ENCODE measurements around the gene PSTPIP1. TPM values are rescaled to one million over a fixed set of nuclear protein-coding genes. Genes with fewer than 3 reads are reported as not detected.
A peak's percentile ranks its signal among the peaks of the same experiment; 100 is the strongest.

The PSTPIP1 gene
- total RNA-seq, 1 donor from 2014 or later, result 16.0 TPM

DNA sequence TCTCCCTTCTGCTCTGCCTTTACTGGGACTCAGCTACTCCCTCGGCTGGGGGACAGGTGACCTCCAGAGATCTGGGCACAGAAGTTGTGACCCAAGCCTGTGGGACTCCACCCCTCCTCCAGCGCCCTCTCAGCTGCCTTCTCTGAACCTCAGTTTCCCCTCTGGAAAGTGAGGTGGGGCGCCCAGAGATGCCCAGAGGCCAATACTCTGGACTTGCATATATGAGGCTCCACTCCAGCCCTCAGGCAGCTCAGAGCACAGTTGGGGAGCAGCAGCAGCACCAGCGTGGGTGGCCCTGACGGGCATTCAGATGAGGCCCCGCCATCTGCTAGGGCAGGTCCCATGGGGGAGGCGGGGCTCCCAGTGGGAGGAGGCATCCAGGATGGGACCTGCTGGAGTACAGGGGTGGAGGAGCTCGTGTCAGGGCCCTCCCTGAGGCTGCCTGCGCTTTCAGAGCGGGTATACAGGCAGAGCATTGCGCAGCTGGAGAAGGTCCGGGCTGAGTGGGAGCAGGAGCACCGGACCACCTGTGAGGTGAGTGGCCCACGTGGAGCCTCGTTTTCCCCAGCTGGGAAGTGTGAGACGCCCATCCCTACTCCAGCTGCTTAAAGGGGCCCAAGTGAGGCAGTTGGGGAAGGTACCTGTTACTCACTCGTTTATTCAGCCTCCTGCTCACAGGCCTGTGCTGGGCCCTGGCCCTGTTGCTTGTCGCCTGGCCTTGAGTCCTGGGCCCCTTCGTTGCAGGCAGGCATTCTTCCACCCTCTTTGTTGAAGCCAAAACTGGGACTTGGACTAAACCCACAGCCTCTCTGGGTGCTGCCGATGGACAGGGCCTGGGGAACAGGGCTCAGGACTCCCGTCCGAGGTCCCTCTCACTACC lies 35.4 kb downstream of the PSTPIP1 start:
- Histone ChIP-seq H3K36me3 (no peaks in the 10 kb centered on the region), H3K4me3 (no peak overlapping the region), H3K4me1 (no peaks in the 10 kb centered on the region), H3K27me3 (no peaks in the 10 kb centered on the region), H3K27ac (no peak overlapping the region), H3K9me3 (no peaks in the 10 kb centered on the region)
- DNase-seq (peak; percentile 70), ATAC-seq (peak; percentile 2)
- TF ChIP-seq, protein P1, sequence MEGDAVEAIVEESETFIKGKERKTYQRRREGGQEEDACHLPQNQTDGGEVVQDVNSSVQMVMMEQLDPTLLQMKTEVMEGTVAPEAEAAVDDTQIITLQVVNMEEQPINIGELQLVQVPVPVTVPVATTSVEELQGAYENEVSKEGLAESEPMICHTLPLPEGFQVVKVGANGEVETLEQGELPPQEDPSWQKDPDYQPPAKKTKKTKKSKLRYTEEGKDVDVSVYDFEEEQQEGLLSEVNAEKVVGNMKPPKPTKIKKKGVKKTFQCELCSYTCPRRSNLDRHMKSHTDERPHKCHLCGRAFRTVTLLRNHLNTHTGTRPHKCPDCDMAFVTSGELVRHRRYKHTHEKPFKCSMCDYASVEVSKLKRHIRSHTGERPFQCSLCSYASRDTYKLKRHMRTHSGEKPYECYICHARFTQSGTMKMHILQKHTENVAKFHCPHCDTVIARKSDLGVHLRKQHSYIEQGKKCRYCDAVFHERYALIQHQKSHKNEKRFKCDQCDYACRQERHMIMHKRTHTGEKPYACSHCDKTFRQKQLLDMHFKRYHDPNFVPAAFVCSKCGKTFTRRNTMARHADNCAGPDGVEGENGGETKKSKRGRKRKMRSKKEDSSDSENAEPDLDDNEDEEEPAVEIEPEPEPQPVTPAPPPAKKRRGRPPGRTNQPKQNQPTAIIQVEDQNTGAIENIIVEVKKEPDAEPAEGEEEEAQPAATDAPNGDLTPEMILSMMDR (IDR thresholded peaks at IDR 0.05), result no peak
- intact Hi-C loops (cut with DNase I), result loop anchor here (10.0 kb wide), 1 partner anchor 515 kb away; no protein-coding TSS in a partner anchor

DNA sequence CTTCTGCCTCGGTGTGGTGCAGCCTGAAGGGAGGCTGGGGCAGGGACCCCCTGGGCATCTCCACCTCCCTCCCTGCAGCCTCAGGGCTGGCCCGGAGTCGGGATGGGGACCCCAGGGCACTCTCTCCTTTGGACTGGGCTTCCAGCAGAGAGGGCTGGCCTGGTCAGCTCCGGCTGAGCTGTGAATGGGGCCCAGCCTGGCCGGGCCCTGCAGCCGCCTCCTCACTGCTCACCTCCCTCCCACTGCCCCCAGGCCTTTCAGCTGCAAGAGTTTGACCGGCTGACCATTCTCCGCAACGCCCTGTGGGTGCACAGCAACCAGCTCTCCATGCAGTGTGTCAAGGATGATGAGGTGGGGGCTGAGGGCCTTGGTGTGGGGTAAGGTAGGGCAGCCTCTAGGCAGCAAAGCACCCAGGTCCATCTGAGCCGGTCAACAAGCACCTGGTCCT lies 36.0 kb downstream of the PSTPIP1 start:
- Histone ChIP-seq H3K27me3 (no peaks in the 10 kb centered on the region), H3K4me1 (no peaks in the 10 kb centered on the region), H3K27ac (no peak overlapping the region), H3K36me3 (no peaks in the 10 kb centered on the region), H3K9me3 (no peaks in the 10 kb centered on the region), H3K4me3 (no peak overlapping the region)
- peak; percentile 65 for DNase-seq
- no peak for ATAC-seq
- intact Hi-C loops (cut with DNase I), result loop anchor here (10.0 kb wide), 1 partner anchor 514 kb away; no protein-coding TSS in a partner anchor
- TF ChIP-seq, protein P1 (IDR thresholded peaks at IDR 0.05), result no peak

DNA sequence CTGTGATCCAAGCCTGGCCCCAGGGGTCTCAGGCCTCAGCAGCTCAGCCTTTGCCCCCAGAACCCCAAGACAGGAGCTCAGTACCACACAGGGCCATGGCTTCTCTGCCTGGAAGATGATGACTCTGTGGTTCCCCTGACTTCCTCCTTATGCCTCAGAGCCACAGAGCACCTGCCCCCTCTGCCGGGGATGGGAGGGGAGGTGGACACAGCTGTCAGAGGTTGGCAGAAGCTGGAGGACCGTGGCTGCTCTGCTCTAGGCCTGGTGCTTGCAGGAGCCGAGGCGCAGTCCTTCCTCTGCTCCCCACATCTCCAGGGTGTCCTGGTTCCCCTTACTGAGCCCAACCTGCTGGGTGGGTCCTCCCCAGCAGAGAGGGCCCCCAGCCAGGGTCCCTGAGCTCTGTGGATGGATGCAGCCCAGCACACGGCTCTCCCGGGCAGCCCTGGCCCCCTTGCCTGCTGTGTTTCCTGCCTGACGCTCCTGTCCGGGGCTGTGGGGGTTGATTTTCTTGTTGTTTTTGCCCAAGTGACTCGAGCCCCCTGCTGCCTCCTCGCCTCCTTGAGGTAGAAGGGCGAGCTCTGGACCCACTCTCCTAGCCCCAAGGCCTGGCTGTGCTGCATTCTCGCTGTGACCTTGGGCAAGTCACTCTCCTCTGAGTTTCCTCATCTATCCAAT lies 36.6 kb downstream of the PSTPIP1 start:
- Histone ChIP-seq H3K27ac (no peak overlapping the region), H3K36me3 (no peaks in the 10 kb centered on the region), H3K27me3 (no peaks in the 10 kb centered on the region), H3K4me3 (no peak overlapping the region), H3K4me1 (no peaks in the 10 kb centered on the region), H3K9me3 (no peaks in the 10 kb centered on the region)
- intact Hi-C loops (cut with DNase I), result loop anchor here (10.0 kb wide), 1 partner anchor 513 kb away; no protein-coding TSS in a partner anchor
- ATAC-seq (peak; percentile 4), DNase-seq (peak; percentile 68)
- TF ChIP-seq, protein P1 (IDR thresholded peaks at IDR 0.05), result peak; percentile 5

DNA sequence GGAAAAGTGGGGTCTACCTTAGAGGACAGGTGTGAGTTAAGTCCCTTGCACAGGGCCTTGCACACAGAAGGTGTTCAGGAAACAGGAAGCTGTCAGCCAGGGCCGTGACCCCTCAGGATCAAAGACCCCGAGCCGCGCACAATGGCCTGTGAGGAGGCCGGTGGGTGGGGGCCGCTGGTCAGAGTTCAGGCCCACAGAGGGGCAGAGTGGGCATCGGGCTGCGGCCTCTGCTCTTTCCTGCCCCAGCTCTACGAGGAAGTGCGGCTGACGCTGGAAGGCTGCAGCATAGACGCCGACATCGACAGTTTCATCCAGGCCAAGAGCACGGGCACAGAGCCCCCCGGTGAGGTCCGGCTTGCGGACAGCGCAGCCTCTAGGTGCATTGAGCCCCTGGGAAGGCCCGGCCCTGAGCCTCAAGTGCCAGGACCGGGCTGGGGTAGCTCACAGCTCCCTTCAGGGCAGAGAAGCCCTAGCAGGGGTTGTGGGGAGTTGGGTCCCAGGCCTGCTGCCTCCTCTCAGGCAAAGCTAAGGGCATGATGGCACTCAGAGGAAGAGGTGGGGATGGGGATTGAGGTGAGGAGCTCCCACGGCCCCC lies 37.2 kb downstream of the PSTPIP1 start:
- H3K9me3 ChIP-seq, result no peaks in the 10 kb centered on the region
- peaks cover 4% of the 10 kb centered on the region for H3K36me3 ChIP-seq
- H3K27ac ChIP-seq, result no peak overlapping the region
- no peak overlapping the region for H3K4me3 ChIP-seq
- no peaks in the 10 kb centered on the region for H3K4me1 ChIP-seq
- intact Hi-C loops (cut with DNase I), result loop anchor here (10.0 kb wide), 1 partner anchor 513 kb away; no protein-coding TSS in a partner anchor
- no peaks in the 10 kb centered on the region for H3K27me3 ChIP-seq
- ATAC-seq (no peak), DNase-seq (peak; percentile 63)
- TF ChIP-seq, protein P1 (IDR thresholded peaks at IDR 0.05), result no peak

DNA sequence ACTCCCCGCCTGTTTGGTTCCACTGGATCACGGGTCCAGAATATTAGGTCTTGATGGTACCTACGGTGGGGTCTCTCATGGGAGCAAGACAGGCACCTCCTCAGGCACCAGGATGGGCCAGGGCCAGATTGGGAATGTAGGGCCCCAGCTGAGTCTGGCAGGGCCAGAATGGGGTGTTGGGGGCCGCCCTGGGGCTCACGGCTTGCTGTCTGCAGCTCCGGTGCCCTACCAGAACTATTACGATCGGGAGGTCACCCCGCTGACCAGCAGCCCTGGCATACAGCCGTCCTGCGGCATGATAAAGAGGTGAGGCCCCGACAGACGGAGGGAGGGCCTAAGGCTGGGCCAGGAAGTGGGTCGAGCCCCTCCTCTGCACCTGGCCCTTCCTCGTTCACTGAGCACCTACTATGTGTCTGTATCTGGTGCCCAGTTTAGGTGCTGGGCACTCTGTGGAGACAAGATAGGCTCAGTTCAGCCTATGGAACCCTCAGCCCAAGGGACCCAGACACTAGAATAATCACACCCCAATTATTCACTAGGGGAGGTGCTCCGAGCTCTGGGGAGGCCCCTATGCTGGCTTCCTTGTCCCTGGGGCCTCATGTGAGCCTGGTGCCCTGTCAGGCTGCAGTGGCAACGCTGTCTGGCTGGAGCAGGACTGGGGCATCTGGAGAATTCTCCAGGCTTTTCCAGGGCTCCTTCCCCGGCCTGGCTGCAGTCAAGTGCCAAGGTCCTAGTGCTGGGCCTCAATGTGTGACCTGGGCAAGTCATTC lies 37.9 kb downstream of the PSTPIP1 start:
- peak; percentile 67 for DNase-seq
- Histone ChIP-seq H3K36me3 (peaks cover 9% of the 10 kb centered on the region), H3K4me3 (no peak overlapping the region), H3K4me1 (no peaks in the 10 kb centered on the region), H3K9me3 (no peaks in the 10 kb centered on the region), H3K27me3 (no peaks in the 10 kb centered on the region), H3K27ac (no peak overlapping the region)
- ATAC-seq, result no peak
- TF ChIP-seq, protein P1 (IDR thresholded peaks at IDR 0.05), result no peak
- intact Hi-C loops (cut with DNase I), result loop anchor here (10.0 kb wide), 1 partner anchor 512 kb away; no protein-coding TSS in a partner anchor

All from upper lobe of right lung (tissue), 1 donor.